ENCODE results near the gene SNCAIP.

SNCAIP gene

GRCh38 chr5:122286541-122286940 is 25.5 kb upstream of the SNCAIP start:
- H3K27ac ChIP-seq (replicated peaks), result no peak overlapping the region
- DNase-seq (ENCODE audit: low read depth in 1 of 2, low spot score in 1 of 2), result no peak
- no peaks in the 10 kb centered on the region for H3K27me3 ChIP-seq (ENCODE audit: insufficient read depth, poor library complexity, severe bottlenecking)
- no peak for TF ChIP-seq CTCF (IDR thresholded peaks at IDR 0.05; ENCODE audit: insufficient read depth, low read length)
- TF ChIP-seq REST (IDR thresholded peaks at IDR 0.05; ENCODE audit: insufficient replicate concordance, low read depth), result no peak
- no peak for TF ChIP-seq SPI1 (IDR thresholded peaks at IDR 0.05; ENCODE audit: borderline replicate concordance, low read depth)
- no peak for TF ChIP-seq POLR2AphosphoS5 (IDR thresholded peaks at IDR 0.05; ENCODE audit: low read depth)
- TF ChIP-seq GABPA (IDR thresholded peaks at IDR 0.05; ENCODE audit: low read depth), result no peak
- H3K4me3 ChIP-seq (replicated peaks; ENCODE audit: insufficient read depth, low read length), result no peak overlapping the region

GRCh38 chr5:122287101-122287500 is 24.9 kb upstream of the SNCAIP start:
- Histone ChIP-seq H3K4me3 (replicated peaks; ENCODE audit: insufficient read depth, low read length) (no peak overlapping the region), H3K27me3 (ENCODE audit: insufficient read depth, poor library complexity, severe bottlenecking) (no peaks in the 10 kb centered on the region), H3K27ac (replicated peaks) (no peak overlapping the region)
- TF ChIP-seq CTCF (IDR thresholded peaks at IDR 0.05; ENCODE audit: insufficient read depth, low read length), result no peak
- TF ChIP-seq POLR2AphosphoS5 (IDR thresholded peaks at IDR 0.05; ENCODE audit: low read depth), result no peak
- no peak for TF ChIP-seq GABPA (IDR thresholded peaks at IDR 0.05; ENCODE audit: low read depth)
- no peak for TF ChIP-seq REST (IDR thresholded peaks at IDR 0.05; ENCODE audit: insufficient replicate concordance, low read depth)
- TF ChIP-seq SPI1 (IDR thresholded peaks at IDR 0.05; ENCODE audit: borderline replicate concordance, low read depth), result no peak
- DNase-seq (ENCODE audit: low read depth in 1 of 2, low spot score in 1 of 2), result no peak

GRCh38 chr5:122291000-122291901 is 20.8 kb upstream of the SNCAIP start:
- no peaks in the 10 kb centered on the region for H3K27me3 ChIP-seq (ENCODE audit: insufficient read depth, poor library complexity, severe bottlenecking)
- TF ChIP-seq GABPA (IDR thresholded peaks at IDR 0.05; ENCODE audit: low read depth), result no peak
- no peak for TF ChIP-seq CTCF (IDR thresholded peaks at IDR 0.05; ENCODE audit: insufficient read depth, low read length)
- TF ChIP-seq REST (IDR thresholded peaks at IDR 0.05; ENCODE audit: insufficient replicate concordance, low read depth), result no peak
- TF ChIP-seq SPI1 (IDR thresholded peaks at IDR 0.05; ENCODE audit: borderline replicate concordance, low read depth), result no peak
- no peak for TF ChIP-seq POLR2AphosphoS5 (IDR thresholded peaks at IDR 0.05; ENCODE audit: low read depth)
- no peak for DNase-seq (ENCODE audit: low read depth in 1 of 2, low spot score in 1 of 2)

More at GRCh38 chr5:122291000-122291901, 20.8 kb upstream of the SNCAIP start:
- Histone ChIP-seq H3K4me3 (replicated peaks; ENCODE audit: insufficient read depth, low read length) (no peak overlapping the region), H3K27ac (replicated peaks) (no peak overlapping the region)
